NCI-H2081 (cell line): ENCODE measurements around the gene STXBP1.
"Not testable (repeated sequence)": the region's sequence is repeated elsewhere in the genome, so short reads cannot be mapped to it uniquely, and the experiment has no call there.

ENCODE experiments used
- DNase-seq, 2 experiments: peaks; one replicate each; lab custom pipeline; 2025; lab: John Stamatoyannopoulos, UW

The STXBP1 gene

GRCh38 chr9:127577194-127577593, 34.9 kb upstream of the STXBP1 start:
- DNase-seq = not testable (repeated sequence)

GRCh38 chr9:127578627-127578951, 33.5 kb upstream of the STXBP1 start:
- DNase-seq = no peak

- peak; percentile 86 to 92 for DNase-seq
Measured at GRCh38 chr9:127578952-127579853, 32.9 kb upstream of the STXBP1 start.

GRCh38 chr9:127580366-127580765, 31.7 kb upstream of the STXBP1 start:
- DNase-seq = no peak

- no peak for DNase-seq
Measured at GRCh38 chr9:127580879-127581475, 31.1 kb upstream of the STXBP1 start.

GRCh38 chr9:127584474-127584805, 27.6 kb upstream of the STXBP1 start:
- not testable (repeated sequence) for DNase-seq

- DNase-seq = no peak
Measured at GRCh38 chr9:127585161-127585819, 26.8 kb upstream of the STXBP1 start.

GRCh38 chr9:127586096-127586495, 26.0 kb upstream of the STXBP1 start:
- DNase-seq = no peak

GRCh38 chr9:127586537-127586936, 25.5 kb upstream of the STXBP1 start:
- DNase-seq = peak; percentile 70 to 85

- DNase-seq = no peak
Measured at GRCh38 chr9:127587966-127588365, 24.1 kb upstream of the STXBP1 start.

GRCh38 chr9:127588740-127589506, 23.2 kb upstream of the STXBP1 start:
- no peak for DNase-seq

- peak; percentile 57 to 73 for DNase-seq
Measured at GRCh38 chr9:127589955-127590370, 22.1 kb upstream of the STXBP1 start.

- DNase-seq = no peak
Measured at GRCh38 chr9:127595611-127596010, 16.5 kb upstream of the STXBP1 start.

- DNase-seq = no peak
Measured at GRCh38 chr9:127598839-127599549, 13.1 kb upstream of the STXBP1 start.

- no peak for DNase-seq
Measured at GRCh38 chr9:127599550-127599891, 12.6 kb upstream of the STXBP1 start.

GRCh38 chr9:127603226-127603625, 8.9 kb upstream of the STXBP1 start:
- DNase-seq = no peak

- DNase-seq = no peak
Measured at GRCh38 chr9:127606043-127606442, 6.0 kb upstream of the STXBP1 start.

GRCh38 chr9:127608104-127608966, 3.7 kb upstream of the STXBP1 start:
- peak; percentile 93 to 95 for DNase-seq

- peak in 1 of 2 experiments; percentile 32 for DNase-seq
Measured at GRCh38 chr9:127611603-127611898, 526 bp upstream of the STXBP1 start.

GRCh38 chr9:127612939-127613582, 984 bp downstream of the STXBP1 start:
- peak in 1 of 2 experiments; percentile 61 for DNase-seq

GRCh38 chr9:127613583-127613954, 1.5 kb downstream of the STXBP1 start:
- DNase-seq = no peak
